HCT116 (cell line): ENCODE data around the gene CRIP3. TPM values are rescaled to one million over a fixed set of nuclear protein-coding genes. Genes with fewer than 3 reads are reported as not detected.

ENCODE experiments used
- ATAC-seq: fragments of 200-7000 bp; cut with Tn5 transposase; 2 replicates; pipeline ENCODE4 v1.9.1; 2020; ENCODE audit warnings: mild to moderate bottlenecking, moderate library complexity
- BruUV-seq: library from RNA; stranded (reverse); fragments of 400-500 nt; replicated peaks from 2 replicates; lab custom pipeline; 2021; lab: Mats Ljungman, UMichigan
- CTCF ChIA-PET: fragments of 300-600 bp; sonication (Branson Sonifier 250); formaldehyde crosslinking; loops from one replicate; lab custom pipeline; 2021; ENCODE audit warnings: antibody characterized with exemption; lab: Charles Lee
- POLR2A ChIA-PET: fragments of 300-600, 350-600 bp; sonication (Branson Sonifier 250); formaldehyde crosslinking; loops from one replicate; lab custom pipeline; 2021; ENCODE audit warnings: antibody characterized with exemption; lab: Charles Lee
- RAD21 ChIA-PET, 2 experiments: fragments of 300-600 bp; sonication (Branson Sonifier 250); formaldehyde crosslinking; loops; one replicate each; lab custom pipeline; 2023; ENCODE audit warnings: low total read pairs in 2 of 2; ENCODE audit not compliant: uncharacterized antibody in 2 of 2, unreplicated experiment in 2 of 2, low non-redundant PET in 1 of 2; lab: Charles Lee
- DNase-seq: peaks from one replicate; pipeline ENCODE4 v3.0.0-alpha.2; 2010; ENCODE audit warnings: low read depth, low spot score
- H2AFZ ChIP-seq: fragments of 200-600 bp; shearing (Covaris generic), sonication (generic); 2 replicates; pipeline ENCODE4 v1.6.1; 2017; ENCODE audit warnings: low read depth, mixed run types, mixed read lengths, antibody characterized with exemption, low read length; ENCODE audit not compliant: poor library complexity, severe bottlenecking
- H3K27ac ChIP-seq: 2 replicates; pipeline ENCODE4 v1.5.1; 2012; ENCODE audit warnings: low read depth, low read length
- H3K27me3 ChIP-seq: fragments of 200-600 bp; sonication (generic); 2 replicates; pipeline ENCODE4 v1.6.1; 2016; ENCODE audit warnings: mixed run types, low read length, mixed read lengths; ENCODE audit not compliant: insufficient read depth
- H3K36me3 ChIP-seq, 2 experiments: fragments of 200-500 bp in 1 of 2; fragments of 200-600 bp in 1 of 2; sonication (Bioruptor generic) in 1 of 2; sonication (generic) in 1 of 2; 2 replicates each; pipeline versions ENCODE4 v1.5.1 to v1.6.1; 2014 to 2016; ENCODE audit warnings: low read length in 2 of 2, inconsistent platforms in 1 of 2, mixed read lengths in 1 of 2, mixed run types in 1 of 2; ENCODE audit not compliant: insufficient read depth in 2 of 2, control insufficient read depth in 1 of 2
- H3K4me1 ChIP-seq, 2 experiments: fragments of 200-600 bp in 1 of 2; sonication (generic) in 1 of 2; 2 replicates each; pipeline versions ENCODE4 v1.5.1 to v1.6.1; 2012 to 2017; ENCODE audit warnings: low read length in 2 of 2, inconsistent platforms in 1 of 2, mild to moderate bottlenecking in 1 of 2, mixed read lengths in 1 of 2, mixed run types in 1 of 2, moderate library complexity in 1 of 2; ENCODE audit not compliant: insufficient read depth in 2 of 2, control insufficient read depth in 1 of 2
- H3K4me2 ChIP-seq: fragments of 200-600 bp; sonication (generic); 2 replicates; pipeline ENCODE4 v1.6.1; 2017; ENCODE audit warnings: mixed run types, low read length, mixed read lengths
- H3K4me3 ChIP-seq, 2 experiments: fragments of 200-600 bp in 1 of 2; sonication (generic) in 1 of 2; replicated peaks in 1 of 2; 2 replicates each; pipeline ENCODE4 v1.5.1; 2011 to 2016; ENCODE audit warnings: low read length in 2 of 2, control low read depth in 1 of 2, low read depth in 1 of 2, mild to moderate bottlenecking in 1 of 2, mixed read lengths in 1 of 2, mixed run types in 1 of 2
- H3K79me2 ChIP-seq: fragments of 200-600 bp; sonication (generic); 2 replicates; pipeline ENCODE4 v1.6.1; 2017; ENCODE audit warnings: mild to moderate bottlenecking, mixed run types, low read length, moderate library complexity, mixed read lengths; ENCODE audit not compliant: insufficient read depth
- H3K9ac ChIP-seq: fragments of 200-600 bp; sonication (generic); 2 replicates; pipeline ENCODE4 v1.6.1; 2016; ENCODE audit warnings: low read length, mixed read lengths
- H3K9me2 ChIP-seq: fragments of 200-600 bp; sonication (generic), shearing (Covaris generic); 2 replicates; pipeline ENCODE4 v1.6.1; 2017; ENCODE audit warnings: mixed run types, mild to moderate bottlenecking, moderate library complexity; ENCODE audit not compliant: insufficient read depth
- H3K9me3 ChIP-seq, 2 experiments: fragments of 200-500 bp in 1 of 2; fragments of 200-600 bp in 1 of 2; sonication (Bioruptor generic) in 1 of 2; sonication (generic) in 1 of 2; 2 replicates each; pipeline ENCODE4 v1.6.1; 2014 to 2017; ENCODE audit warnings: low read length in 2 of 2, mixed read lengths in 2 of 2, inconsistent platforms in 1 of 2, low read depth in 1 of 2, mild to moderate bottlenecking in 1 of 2, mixed run types in 1 of 2, moderate library complexity in 1 of 2; ENCODE audit not compliant: control insufficient read depth in 1 of 2, insufficient read depth in 1 of 2
- H4K20me1 ChIP-seq: fragments of 200-600 bp; sonication (generic), shearing (Covaris generic); 2 replicates; pipeline ENCODE4 v1.6.1; 2017; ENCODE audit warnings: mixed run types, mild to moderate bottlenecking, moderate library complexity; ENCODE audit not compliant: insufficient read depth
- CEBPB ChIP-seq: IDR thresholded peaks from 2 replicates; pipeline ENCODE4 v1.6.1; 2012; ENCODE audit warnings: low read depth
- EGR1 ChIP-seq: IDR thresholded peaks from 2 replicates; pipeline ENCODE4 v1.6.1; 2012; ENCODE audit warnings: low read depth
- TCF7L2 ChIP-seq: IDR thresholded peaks from 2 replicates; pipeline ENCODE4 v1.7.0; 2011; ENCODE audit warnings: borderline replicate concordance, inconsistent platforms; ENCODE audit not compliant: insufficient read depth, insufficient read length; ENCODE audit errors: extremely low read depth
- ZFX ChIP-seq: fragments of 450-650 bp; IDR thresholded peaks from 2 replicates; pipeline ENCODE4 v1.6.1; 2017
- intact Hi-C: fragments of 100-400 bp; cut with micrococcal nuclease; formaldehyde crosslinking; loops from 2 replicates; pipeline ENCODE4 v1.10.0; 2022
- total RNA-seq: library from RNA; stranded (reverse); gene quantifications from one replicate; pipeline ENCODE4 v1.2.1, GENCODE V29; 2021; ENCODE audit not compliant: unreplicated experiment
- TF ChIP-seq, protein P1 (sequence below), 3 experiments: fragments of 200-600 bp in 1 of 3; sonication (generic) in 1 of 3; IDR thresholded peaks in 2 of 3; conservative IDR thresholded peaks in 1 of 3; 2 replicates each; pipeline ENCODE4 v1.5.1; 2012 to 2017; ENCODE audit warnings: low read depth in 2 of 3, low read length in 2 of 3, antibody characterized with exemption in 1 of 3, borderline replicate concordance in 1 of 3, control low read depth in 1 of 3, mild to moderate bottlenecking in 1 of 3, mixed read lengths in 1 of 3, mixed run types in 1 of 3, moderate library complexity in 1 of 3; ENCODE audit not compliant: insufficient read depth in 1 of 3
- TF ChIP-seq, protein P2 (sequence below): IDR thresholded peaks from 2 replicates; pipeline ENCODE4 v1.6.1; 2012
- TF ChIP-seq, protein P3 (sequence below): IDR thresholded peaks from 2 replicates; pipeline ENCODE4 v1.6.1; 2012; ENCODE audit warnings: low read depth

The CRIP3 gene
- total RNA-seq, 1 experiment from 2014 or later = not detected

DNA sequence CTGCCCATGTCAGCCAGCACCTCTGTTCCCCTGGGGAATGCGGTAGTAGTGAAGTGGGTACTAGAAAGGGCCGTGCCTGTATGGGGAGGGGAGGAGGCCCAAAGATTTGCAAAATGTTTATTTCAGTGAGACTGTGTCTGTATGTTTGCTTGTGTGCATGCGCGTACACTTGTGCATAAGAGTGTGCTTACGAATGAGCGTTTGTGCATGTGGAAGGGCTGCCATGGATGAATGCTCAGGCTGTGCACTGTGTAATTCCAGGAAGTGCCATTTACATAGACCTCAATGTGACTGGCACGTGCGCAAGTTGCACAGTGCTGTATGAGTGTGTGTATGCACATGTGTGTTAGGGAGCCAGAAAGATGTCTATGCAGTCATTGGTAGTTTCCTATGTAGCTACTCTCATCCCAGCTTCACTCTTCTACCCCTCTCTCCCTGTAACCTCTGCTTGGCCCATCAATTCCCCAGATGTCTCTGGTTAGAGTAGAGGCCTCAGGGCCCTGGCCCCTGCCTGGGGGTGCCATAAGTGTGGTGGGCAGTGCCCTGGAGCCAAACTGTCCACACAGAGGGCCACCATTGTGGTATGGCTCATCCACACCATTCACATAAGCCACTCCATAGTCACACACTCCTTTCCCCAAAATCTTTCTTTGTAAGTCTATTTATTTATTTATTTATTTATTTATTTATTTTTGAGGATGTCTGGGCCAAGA is 37.4 kb downstream of the CRIP3 start:
- TF ChIP-seq EGR1 (no peak), ZFX (no peak), CEBPB (no peak), TCF7L2 (no peak)
- TF ChIP-seq, protein P1, sequence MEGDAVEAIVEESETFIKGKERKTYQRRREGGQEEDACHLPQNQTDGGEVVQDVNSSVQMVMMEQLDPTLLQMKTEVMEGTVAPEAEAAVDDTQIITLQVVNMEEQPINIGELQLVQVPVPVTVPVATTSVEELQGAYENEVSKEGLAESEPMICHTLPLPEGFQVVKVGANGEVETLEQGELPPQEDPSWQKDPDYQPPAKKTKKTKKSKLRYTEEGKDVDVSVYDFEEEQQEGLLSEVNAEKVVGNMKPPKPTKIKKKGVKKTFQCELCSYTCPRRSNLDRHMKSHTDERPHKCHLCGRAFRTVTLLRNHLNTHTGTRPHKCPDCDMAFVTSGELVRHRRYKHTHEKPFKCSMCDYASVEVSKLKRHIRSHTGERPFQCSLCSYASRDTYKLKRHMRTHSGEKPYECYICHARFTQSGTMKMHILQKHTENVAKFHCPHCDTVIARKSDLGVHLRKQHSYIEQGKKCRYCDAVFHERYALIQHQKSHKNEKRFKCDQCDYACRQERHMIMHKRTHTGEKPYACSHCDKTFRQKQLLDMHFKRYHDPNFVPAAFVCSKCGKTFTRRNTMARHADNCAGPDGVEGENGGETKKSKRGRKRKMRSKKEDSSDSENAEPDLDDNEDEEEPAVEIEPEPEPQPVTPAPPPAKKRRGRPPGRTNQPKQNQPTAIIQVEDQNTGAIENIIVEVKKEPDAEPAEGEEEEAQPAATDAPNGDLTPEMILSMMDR (IDR thresholded peaks at IDR 0.05 in 2 of 3, conservative IDR thresholded peaks at IDR 0.05 in 1 of 3; ENCODE audit: borderline replicate concordance in 1 of 3, insufficient read depth in 1 of 3, low read depth in 2 of 3, low read length in 2 of 3) = no peak
- TF ChIP-seq, protein P2, sequence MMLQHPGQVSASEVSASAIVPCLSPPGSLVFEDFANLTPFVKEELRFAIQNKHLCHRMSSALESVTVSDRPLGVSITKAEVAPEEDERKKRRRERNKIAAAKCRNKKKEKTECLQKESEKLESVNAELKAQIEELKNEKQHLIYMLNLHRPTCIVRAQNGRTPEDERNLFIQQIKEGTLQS = no peak
- TF ChIP-seq, protein P3, sequence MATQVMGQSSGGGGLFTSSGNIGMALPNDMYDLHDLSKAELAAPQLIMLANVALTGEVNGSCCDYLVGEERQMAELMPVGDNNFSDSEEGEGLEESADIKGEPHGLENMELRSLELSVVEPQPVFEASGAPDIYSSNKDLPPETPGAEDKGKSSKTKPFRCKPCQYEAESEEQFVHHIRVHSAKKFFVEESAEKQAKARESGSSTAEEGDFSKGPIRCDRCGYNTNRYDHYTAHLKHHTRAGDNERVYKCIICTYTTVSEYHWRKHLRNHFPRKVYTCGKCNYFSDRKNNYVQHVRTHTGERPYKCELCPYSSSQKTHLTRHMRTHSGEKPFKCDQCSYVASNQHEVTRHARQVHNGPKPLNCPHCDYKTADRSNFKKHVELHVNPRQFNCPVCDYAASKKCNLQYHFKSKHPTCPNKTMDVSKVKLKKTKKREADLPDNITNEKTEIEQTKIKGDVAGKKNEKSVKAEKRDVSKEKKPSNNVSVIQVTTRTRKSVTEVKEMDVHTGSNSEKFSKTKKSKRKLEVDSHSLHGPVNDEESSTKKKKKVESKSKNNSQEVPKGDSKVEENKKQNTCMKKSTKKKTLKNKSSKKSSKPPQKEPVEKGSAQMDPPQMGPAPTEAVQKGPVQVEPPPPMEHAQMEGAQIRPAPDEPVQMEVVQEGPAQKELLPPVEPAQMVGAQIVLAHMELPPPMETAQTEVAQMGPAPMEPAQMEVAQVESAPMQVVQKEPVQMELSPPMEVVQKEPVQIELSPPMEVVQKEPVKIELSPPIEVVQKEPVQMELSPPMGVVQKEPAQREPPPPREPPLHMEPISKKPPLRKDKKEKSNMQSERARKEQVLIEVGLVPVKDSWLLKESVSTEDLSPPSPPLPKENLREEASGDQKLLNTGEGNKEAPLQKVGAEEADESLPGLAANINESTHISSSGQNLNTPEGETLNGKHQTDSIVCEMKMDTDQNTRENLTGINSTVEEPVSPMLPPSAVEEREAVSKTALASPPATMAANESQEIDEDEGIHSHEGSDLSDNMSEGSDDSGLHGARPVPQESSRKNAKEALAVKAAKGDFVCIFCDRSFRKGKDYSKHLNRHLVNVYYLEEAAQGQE = no peak
- H3K4me2 ChIP-seq = no peak overlapping the region
- H3K36me3 ChIP-seq = no peaks in the 10 kb centered on the region
- H3K9me3 ChIP-seq = no peaks in the 10 kb centered on the region
- no peak for DNase-seq
- RAD21 ChIA-PET = no interaction called here
- no peak overlapping the region for H3K4me3 ChIP-seq
- H3K27ac ChIP-seq = no peak overlapping the region
- H4K20me1 ChIP-seq = no peaks in the 10 kb centered on the region
- no peak overlapping the region for H3K9ac ChIP-seq
- CTCF ChIA-PET = no interaction called here
- H3K9me2 ChIP-seq = no peaks in the 10 kb centered on the region
- BruUV-seq = no TSS peak
- no peaks in the 10 kb centered on the region for H3K4me1 ChIP-seq
- no peaks in the 10 kb centered on the region for H3K79me2 ChIP-seq
- POLR2A ChIA-PET = no interaction called here
- ATAC-seq = no peak
- H2AFZ ChIP-seq = no peak overlapping the region
- H3K27me3 ChIP-seq = no peaks in the 10 kb centered on the region
- intact Hi-C loops = no loop called here
